Mucosa of stomach (tissue), 1 donor: ENCODE measurements around the gene SPATA25.

ENCODE experiments used
- H3K27me3 ChIP-seq: one replicate; pipeline ENCODE4 v1.7.0; 2013; ENCODE audit warnings: mild to moderate bottlenecking, low read length; ENCODE audit not compliant: control insufficient read depth, insufficient read depth
- H3K36me3 ChIP-seq: one replicate; pipeline ENCODE4 v1.7.0; 2013; ENCODE audit warnings: low read length; ENCODE audit not compliant: control insufficient read depth, insufficient read depth
- H3K4me1 ChIP-seq: one replicate; pipeline ENCODE4 v1.7.0; 2013; ENCODE audit warnings: mild to moderate bottlenecking, low read length; ENCODE audit not compliant: control insufficient read depth, insufficient read depth
- H3K4me3 ChIP-seq: one replicate; pipeline ENCODE4 v1.7.0; 2013; ENCODE audit warnings: low read length
- H3K9ac ChIP-seq: one replicate; pipeline ENCODE4 v1.7.0; 2013; ENCODE audit warnings: mild to moderate bottlenecking, low read length, moderate library complexity
- H3K9me3 ChIP-seq: one replicate; pipeline ENCODE4 v1.7.0; 2013; ENCODE audit warnings: mild to moderate bottlenecking, low read length, moderate library complexity; ENCODE audit not compliant: control insufficient read depth
- donor health status: Pancreatic carcinoma.

Gene SPATA25

GRCh38 chr20:45863543-45864470 is 23.6 kb downstream of the SPATA25 start:
- H3K4me1 ChIP-seq = peaks cover 17% of the 10 kb centered on the region
- no peaks in the 10 kb centered on the region for H3K27me3 ChIP-seq
- H3K36me3 ChIP-seq = no peaks in the 10 kb centered on the region
- H3K9ac ChIP-seq = no peak overlapping the region
- H3K4me3 ChIP-seq = no peak overlapping the region
- H3K9me3 ChIP-seq = no peaks in the 10 kb centered on the region

GRCh38 chr20:45861221-45862075 is 26.0 kb downstream of the SPATA25 start:
- H3K36me3 ChIP-seq = no peaks in the 10 kb centered on the region

GRCh38 chr20:45860560-45861220 is 26.7 kb downstream of the SPATA25 start:
- Histone ChIP-seq H3K9ac (no peak overlapping the region), H3K27me3 (no peaks in the 10 kb centered on the region), H3K4me1 (peaks cover 19% of the 10 kb centered on the region), H3K9me3 (no peaks in the 10 kb centered on the region), H3K4me3 (no peak overlapping the region), H3K36me3 (no peaks in the 10 kb centered on the region)

More at GRCh38 chr20:45861221-45862075, 26.0 kb downstream of the SPATA25 start:
- Histone ChIP-seq H3K4me1 (peaks cover 12% of the 10 kb centered on the region), H3K9me3 (no peaks in the 10 kb centered on the region), H3K27me3 (no peaks in the 10 kb centered on the region), H3K9ac (no peak overlapping the region), H3K4me3 (no peak overlapping the region)

- H3K4me3 ChIP-seq = no peak overlapping the region
- peaks cover 20% of the 10 kb centered on the region for H3K4me1 ChIP-seq
- no peaks in the 10 kb centered on the region for H3K27me3 ChIP-seq
- H3K36me3 ChIP-seq = no peaks in the 10 kb centered on the region
- no peak overlapping the region for H3K9ac ChIP-seq
- no peaks in the 10 kb centered on the region for H3K9me3 ChIP-seq
Measured at GRCh38 chr20:45859916-45860315, 27.5 kb downstream of the SPATA25 start.

- Histone ChIP-seq H3K4me3 (peak overlapping the region; percentile 85), H3K9me3 (no peaks in the 10 kb centered on the region), H3K27me3 (no peaks in the 10 kb centered on the region), H3K4me1 (peaks cover 24% of the 10 kb centered on the region), H3K36me3 (no peaks in the 10 kb centered on the region), H3K9ac (peak overlapping the region; percentile 90)
Measured at GRCh38 chr20:45857882-45858216, 29.6 kb downstream of the SPATA25 start.

- H3K9me3 ChIP-seq = no peaks in the 10 kb centered on the region
- peak within 1 kb of the TSS; percentile 85 for H3K4me3 ChIP-seq
- H3K36me3 ChIP-seq = no peaks in the 10 kb centered on the region
- H3K4me1 ChIP-seq = peaks cover 24% of the 10 kb centered on the region
- H3K27me3 ChIP-seq = no peaks in the 10 kb centered on the region
- peak within 1 kb of the TSS; percentile 90 for H3K9ac ChIP-seq
Measured at GRCh38 chr20:45857114-45857881, 30.1 kb downstream of the SPATA25 start, which contains the start of the genes ACOT8 and ZSWIM3. ACOT8 (minus strand) TSS chr20:45857392; CDS start chr20:45857315, 77 bp downstream. ZSWIM3 (plus strand) TSS chr20:45857614; CDS start chr20:45857826, 212 bp downstream.

GRCh38 chr20:45853484-45853883 is 33.9 kb downstream of the SPATA25 start:
- Histone ChIP-seq H3K9ac (no peak overlapping the region), H3K4me3 (no peak overlapping the region), H3K27me3 (no peaks in the 10 kb centered on the region), H3K36me3 (no peaks in the 10 kb centered on the region), H3K9me3 (no peaks in the 10 kb centered on the region), H3K4me1 (peaks cover 13% of the 10 kb centered on the region)

- Histone ChIP-seq H3K9ac (no peak overlapping the region), H3K4me1 (peaks cover 13% of the 10 kb centered on the region), H3K4me3 (no peak overlapping the region), H3K36me3 (no peaks in the 10 kb centered on the region), H3K9me3 (no peaks in the 10 kb centered on the region), H3K27me3 (no peaks in the 10 kb centered on the region)
Measured at GRCh38 chr20:45852326-45852725, 35.1 kb downstream of the SPATA25 start.

- Histone ChIP-seq H3K4me1 (peaks cover 13% of the 10 kb centered on the region), H3K27me3 (no peaks in the 10 kb centered on the region), H3K4me3 (no peak overlapping the region), H3K9me3 (no peaks in the 10 kb centered on the region), H3K9ac (no peak overlapping the region), H3K36me3 (no peaks in the 10 kb centered on the region)
Measured at GRCh38 chr20:45851501-45851900, 35.9 kb downstream of the SPATA25 start.

- Histone ChIP-seq H3K9me3 (no peaks in the 10 kb centered on the region), H3K4me1 (peaks cover 8% of the 10 kb centered on the region), H3K4me3 (no peak overlapping the region), H3K27me3 (no peaks in the 10 kb centered on the region), H3K9ac (no peak overlapping the region), H3K36me3 (no peaks in the 10 kb centered on the region)
Measured at GRCh38 chr20:45850926-45851325, 36.5 kb downstream of the SPATA25 start.

- Histone ChIP-seq H3K4me1 (peaks cover 4% of the 10 kb centered on the region), H3K27me3 (no peaks in the 10 kb centered on the region), H3K9ac (no peak overlapping the region), H3K36me3 (no peaks in the 10 kb centered on the region), H3K9me3 (no peaks in the 10 kb centered on the region), H3K4me3 (no peak overlapping the region)
Measured at GRCh38 chr20:45850238-45850637, 37.2 kb downstream of the SPATA25 start.
